Endothelial cell of umbilical vein (primary cell): ENCODE results near the gene ACER3. TPM values are rescaled to one million over a fixed set of nuclear protein-coding genes. Genes with fewer than 3 reads are reported as not detected.

Experiments used
- BruUV-seq: library from RNA; stranded (reverse); fragments of 400-500 nt; replicated peaks from 2 replicates; lab custom pipeline; 2021; lab: Mats Ljungman, UMichigan
- CTCF ChIA-PET: fragments of 300-600, 350-600 bp; sonication (Branson Sonifier 250); formaldehyde crosslinking; loops from one replicate; lab custom pipeline; 2021; ENCODE audit warnings: antibody characterized with exemption, inconsistent platforms; lab: Charles Lee
- POLR2A ChIA-PET: fragments of 300-600, 350-600 bp; sonication (Branson Sonifier 250); formaldehyde crosslinking; loops from one replicate; lab custom pipeline; 2021; ENCODE audit warnings: antibody characterized with exemption, inconsistent platforms; lab: Charles Lee
- DNase-seq: peaks from one replicate; pipeline ENCODE4 v3.0.0-alpha.2; 2011; ENCODE audit warnings: low read depth, low spot score
- FAIRE-seq: peaks from 2 replicates; lab custom pipeline; 2011; peaks lifted over from hg19 to GRCh38; lab: Jason Lieb, UNC
- H2AFZ ChIP-seq: 2 replicates; pipeline ENCODE4 v1.6.0; 2012; ENCODE audit warnings: low read depth, low read length, control low read depth, inconsistent platforms
- H3K27ac ChIP-seq: 2 replicates; pipeline ENCODE4 v1.5.1; 2011; ENCODE audit warnings: low read depth, mild to moderate bottlenecking, control low read depth, low read length, moderate library complexity; ENCODE audit not compliant: insufficient read depth
- H3K27me3 ChIP-seq, 2 experiments: 2 replicates each; pipeline versions ENCODE4 v1.6.0 to v1.6.1; 2011; ENCODE audit warnings: low read length in 2 of 2, mixed read lengths in 1 of 2; ENCODE audit not compliant: control insufficient read depth in 2 of 2, insufficient read depth in 2 of 2
- H3K36me3 ChIP-seq, 2 experiments: 2 replicates in 1 of 2; 3 replicates in 1 of 2; pipeline ENCODE4 v1.5.1; 2011; ENCODE audit warnings: low read length in 2 of 2, mild to moderate bottlenecking in 1 of 2, moderate library complexity in 1 of 2; ENCODE audit not compliant: control insufficient read depth in 2 of 2, insufficient read depth in 2 of 2; ENCODE audit errors: extremely low read depth in 1 of 2
- H3K4me1 ChIP-seq: 3 replicates; pipeline ENCODE4 v1.5.1; 2011; ENCODE audit warnings: mild to moderate bottlenecking, low read length; ENCODE audit not compliant: control insufficient read depth, insufficient read depth; ENCODE audit errors: extremely low read depth
- H3K4me2 ChIP-seq: 2 replicates; pipeline ENCODE4 v1.6.1; 2011; ENCODE audit warnings: low read length, control low read depth, mixed read lengths; ENCODE audit not compliant: insufficient read depth
- H3K4me3 ChIP-seq, 3 experiments: fragments of 200-600 bp in 1 of 3; sonication (generic), shearing (Covaris generic) in 1 of 3; replicated peaks in 1 of 3; 2 replicates each; pipeline ENCODE4 v1.5.1; 2011 to 2016; ENCODE audit warnings: control low read depth in 3 of 3, low read length in 3 of 3, mild to moderate bottlenecking in 2 of 3, inconsistent platforms in 1 of 3, low read depth in 1 of 3, moderate library complexity in 1 of 3; ENCODE audit not compliant: insufficient read depth in 1 of 3
- H3K79me2 ChIP-seq: 2 replicates; pipeline ENCODE4 v1.6.0; 2012; ENCODE audit warnings: low read length, inconsistent platforms; ENCODE audit not compliant: control insufficient read depth, insufficient read depth
- H3K9ac ChIP-seq: replicated peaks from 2 replicates; pipeline ENCODE3; 2011; ENCODE audit warnings: low read length, control low read depth; ENCODE audit not compliant: insufficient read depth; ENCODE audit errors: extremely low read depth
- H3K9me1 ChIP-seq: replicated peaks from 3 replicates; pipeline ENCODE4 v1.6.0; 2011; ENCODE audit warnings: mild to moderate bottlenecking, low read length; ENCODE audit not compliant: control insufficient read depth, insufficient read depth; ENCODE audit errors: extremely low read depth
- H3K9me3 ChIP-seq: replicated peaks from 2 replicates; pipeline ENCODE4 v1.5.1; 2012; ENCODE audit warnings: low read length, inconsistent platforms; ENCODE audit not compliant: control insufficient read depth, insufficient read depth
- H4K20me1 ChIP-seq: replicated peaks from 2 replicates; pipeline ENCODE3; 2011; ENCODE audit warnings: mild to moderate bottlenecking, low read length; ENCODE audit not compliant: control insufficient read depth, insufficient read depth; ENCODE audit errors: extremely low read depth
- CTCF ChIP-seq, 2 donors: IDR thresholded peaks; 1 replicate in 1 of 2; 2 replicates in 1 of 2; pipeline ENCODE4 v1.5.1; 2011; ENCODE audit warnings: low read length in 2 of 2, mild to moderate bottlenecking in 2 of 2, moderate library complexity in 2 of 2, control low read depth in 1 of 2, inconsistent platforms in 1 of 2, low read depth in 1 of 2; ENCODE audit not compliant: insufficient read depth in 1 of 2; ENCODE audit errors: extremely low read depth in 1 of 2
- EZH2 ChIP-seq: IDR thresholded peaks from 2 replicates; pipeline ENCODE4 v1.6.1; 2012; ENCODE audit warnings: borderline replicate concordance, low read depth, mild to moderate bottlenecking, moderate library complexity, low read length, inconsistent platforms; ENCODE audit not compliant: severe bottlenecking
- FOS ChIP-seq: IDR thresholded peaks from 2 replicates; pipeline ENCODE4 v1.6.1; 2011; ENCODE audit warnings: mild to moderate bottlenecking, low read length, moderate library complexity, borderline replicate concordance; ENCODE audit not compliant: insufficient read depth
- GATA2 ChIP-seq: IDR thresholded peaks from 2 replicates; pipeline ENCODE4 v1.7.0; 2011; ENCODE audit warnings: low read depth, mild to moderate bottlenecking, moderate library complexity, mixed read lengths, low read length; ENCODE audit not compliant: insufficient read length, insufficient read depth
- JUN ChIP-seq: IDR thresholded peaks from 2 replicates; pipeline ENCODE4 v1.6.1; 2011; ENCODE audit warnings: borderline replicate concordance, low read depth; ENCODE audit not compliant: insufficient read length, insufficient read depth
- MAX ChIP-seq: IDR thresholded peaks from 2 replicates; pipeline ENCODE4 v1.6.1; 2011; ENCODE audit not compliant: insufficient read depth, insufficient read length
- MYC ChIP-seq: IDR thresholded peaks from one replicate; pipeline ENCODE4 v1.6.1; 2011; ENCODE audit warnings: mild to moderate bottlenecking, low read depth, low read length
- POLR2A ChIP-seq: IDR thresholded peaks from 2 replicates; pipeline ENCODE4 v1.6.1; 2012; ENCODE audit warnings: low read depth, mild to moderate bottlenecking, control low read depth, low read length
- POLR2AphosphoS5 ChIP-seq: IDR thresholded peaks from 2 replicates; pipeline ENCODE4 v1.6.1; 2012; ENCODE audit warnings: low read depth, mild to moderate bottlenecking, control low read depth, low read length, moderate library complexity; ENCODE audit not compliant: insufficient read depth
- dilution Hi-C: fragments of 300-500 bp; cut with MboI; formaldehyde crosslinking; loops from one replicate; pipeline ENCODE4 v1.15.0; 2019; ENCODE audit warnings: low sequenced_read_pairs; ENCODE audit not compliant: extremely low pct_ligation_motif_present
- intact Hi-C: fragments of 100-400 bp; cut with micrococcal nuclease; formaldehyde crosslinking; loops from one replicate; pipeline ENCODE4 v1.10.0; 2022
- polyA plus RNA-seq, 4 experiments: library from polyadenylated mRNA; depleted of rRNA in 3 of 4; stranded (reverse) in 3 of 4; unstranded in 1 of 4; fragments of >200 nt; gene quantifications; 2 replicates each; pipeline versions ENCODE4 v1.2.1 to v1.2.3, GENCODE V29; 2011 to 2012; ENCODE audit warnings: missing spikeins in 1 of 4
- total RNA-seq: library from RNA; stranded (reverse); gene quantifications from 2 replicates; pipeline ENCODE4 v1.2.3, GENCODE V29; 2021

ACER3 gene
- total and polyA plus RNA-seq, 2 donors (not counting 3 experiments of a cell fraction or from before 2014, with no cell fraction given): 9.9 to 31.6 TPM

- Histone ChIP-seq H3K36me3 (peaks cover 0 to 2% of the 10 kb centered on the region in 2 experiments), H3K79me2 (no peaks in the 10 kb centered on the region), H2AFZ (no peak overlapping the region), H3K9ac (no peak overlapping the region), H3K4me1 (no peaks in the 10 kb centered on the region), H3K27ac (no peak overlapping the region), H3K27me3 (no peaks in the 10 kb centered on the region), H3K4me2 (no peak overlapping the region), H4K20me1 (no peaks in the 10 kb centered on the region), H3K9me3 (no peaks in the 10 kb centered on the region), H3K9me1 (no peaks in the 10 kb centered on the region), H3K4me3 (no peak overlapping the region)
- ChIA-PET CTCF (interaction anchor here (1.0 kb wide), 1 partner anchor 59 kb away, joined by 3 read pairs; no protein-coding TSS in a partner anchor), POLR2A (no interaction called here)
- intact Hi-C loops (no loop called here), dilution Hi-C loops (no loop called here)
- DNase-seq (no peak), FAIRE-seq (no peak)
- no TSS peak for BruUV-seq
- TF ChIP-seq MYC: no peak
- TF ChIP-seq GATA2: no peak
- no peak for TF ChIP-seq POLR2A
- TF ChIP-seq POLR2AphosphoS5: no peak
- TF ChIP-seq MAX: no peak
- no peak for TF ChIP-seq CTCF (IDR thresholded peaks at IDR 0.05; ENCODE audit: extremely low read depth in 1 of 2, insufficient read depth in 1 of 2, low read depth in 1 of 2, low read length in 2 of 2)
- no peak for TF ChIP-seq JUN
- TF ChIP-seq EZH2: no peak
- no peak for TF ChIP-seq FOS
Observed at GRCh38 chr11:76978818-76979217, 118.1 kb downstream of the ACER3 start.
